ENCODE measurements around the gene PLXNC1.

- TF ChIP-seq EZH2phosphoT487 (IDR thresholded peaks at IDR 0.05; ENCODE audit: insufficient read depth, low read depth) (no peak), EZH2 (IDR thresholded peaks at IDR 0.05; ENCODE audit: insufficient read depth, poor library complexity, severe bottlenecking) (no peak)
Measured at GRCh38 chr12:94218233-94218632, 69.9 kb downstream of the PLXNC1 start.
